ENCODE measurements around the gene VOPP1. TPM values are rescaled to one million over a fixed set of nuclear protein-coding genes. Genes with fewer than 3 reads are reported as not detected.

VOPP1 gene
- total RNA-seq, 1 experiment from 2014 or later = 30.3 TPM

DNA sequence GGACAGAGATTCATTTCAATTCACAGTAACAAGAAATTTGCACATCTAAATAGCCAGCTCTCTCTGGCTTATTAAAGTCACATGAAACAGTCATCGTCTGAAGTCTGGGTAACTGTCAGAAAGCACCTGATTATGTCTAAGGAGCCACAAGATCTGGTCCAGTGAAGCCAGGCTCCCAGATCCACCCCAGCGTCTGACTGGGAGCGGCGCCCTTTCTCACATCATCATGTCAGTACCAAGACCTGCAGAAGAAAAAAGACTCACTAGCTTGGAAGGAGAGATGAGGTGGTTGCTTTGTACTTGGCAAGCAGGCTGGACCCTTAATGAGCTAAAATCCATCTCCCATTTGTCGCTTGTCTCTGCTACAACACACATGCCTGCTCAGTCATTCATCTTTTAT is 58.4 kb downstream of the VOPP1 start:
- Histone ChIP-seq H3K9me3 (ENCODE audit: control insufficient read depth in 1 of 2, insufficient read depth in 1 of 2, low read depth in 1 of 2, low read length in 2 of 2) (no peaks in the 10 kb centered on the region), H3K4me3 (replicated peaks in 1 of 2; ENCODE audit: low read depth in 1 of 2, low read length in 2 of 2) (no peak overlapping the region), H2AFZ (ENCODE audit: low read depth, low read length, poor library complexity, severe bottlenecking) (no peak overlapping the region), H3K9ac (ENCODE audit: low read length) (no peak overlapping the region), H4K20me1 (ENCODE audit: insufficient read depth) (no peaks in the 10 kb centered on the region), H3K79me2 (ENCODE audit: insufficient read depth, low read length) (no peaks in the 10 kb centered on the region), H3K27ac (ENCODE audit: low read depth, low read length) (no peak overlapping the region), H3K27me3 (ENCODE audit: insufficient read depth, low read length) (no peaks in the 10 kb centered on the region), H3K4me2 (ENCODE audit: low read length) (no peak overlapping the region), H3K9me2 (ENCODE audit: insufficient read depth) (no peaks in the 10 kb centered on the region), H3K4me1 (ENCODE audit: control insufficient read depth in 1 of 2, insufficient read depth in 2 of 2, low read length in 2 of 2) (no peaks in the 10 kb centered on the region), H3K36me3 (ENCODE audit: control insufficient read depth in 1 of 2, insufficient read depth in 2 of 2, low read length in 2 of 2) (peaks cover 2 to 3% of the 10 kb centered on the region in 2 experiments; a peak in 1 of 4 replicates)
- no peak for TF ChIP-seq ZFX (IDR thresholded peaks at IDR 0.05)
- TF ChIP-seq EZH2phosphoT487 (IDR thresholded peaks at IDR 0.05; ENCODE audit: borderline replicate concordance) = no peak
- no peak for TF ChIP-seq POLR2AphosphoS5 (IDR thresholded peaks at IDR 0.05; ENCODE audit: low read depth, low read length)
- TF ChIP-seq POLR2A (IDR thresholded peaks at IDR 0.05; ENCODE audit: borderline replicate concordance, extremely low read depth, insufficient read depth, insufficient read length) = no peak
- TF ChIP-seq ELF1 (IDR thresholded peaks at IDR 0.05; ENCODE audit: borderline replicate concordance, low read depth) = no peak
- no peak for TF ChIP-seq RAD21 (IDR thresholded peaks at IDR 0.05; ENCODE audit: low read depth)
- TF ChIP-seq TCF7L2 (IDR thresholded peaks at IDR 0.05; ENCODE audit: borderline replicate concordance, extremely low read depth, insufficient read depth, insufficient read length) = no peak
- TF ChIP-seq FOSL1 (IDR thresholded peaks at IDR 0.05; ENCODE audit: low read depth) = no peak
- intact Hi-C loops (cut with micrococcal nuclease) = no loop called here
- ChIA-PET CTCF (no interaction called here), RAD21 (ENCODE audit: low non-redundant PET in 1 of 2, low total read pairs in 2 of 2, uncharacterized antibody in 2 of 2, unreplicated experiment in 2 of 2) (no interaction called here), POLR2A (no interaction called here)
- no peak for DNase-seq (ENCODE audit: low read depth, low spot score)
- no peak for ATAC-seq
- no TSS peak for BruUV-seq (replicated peaks)

DNA sequence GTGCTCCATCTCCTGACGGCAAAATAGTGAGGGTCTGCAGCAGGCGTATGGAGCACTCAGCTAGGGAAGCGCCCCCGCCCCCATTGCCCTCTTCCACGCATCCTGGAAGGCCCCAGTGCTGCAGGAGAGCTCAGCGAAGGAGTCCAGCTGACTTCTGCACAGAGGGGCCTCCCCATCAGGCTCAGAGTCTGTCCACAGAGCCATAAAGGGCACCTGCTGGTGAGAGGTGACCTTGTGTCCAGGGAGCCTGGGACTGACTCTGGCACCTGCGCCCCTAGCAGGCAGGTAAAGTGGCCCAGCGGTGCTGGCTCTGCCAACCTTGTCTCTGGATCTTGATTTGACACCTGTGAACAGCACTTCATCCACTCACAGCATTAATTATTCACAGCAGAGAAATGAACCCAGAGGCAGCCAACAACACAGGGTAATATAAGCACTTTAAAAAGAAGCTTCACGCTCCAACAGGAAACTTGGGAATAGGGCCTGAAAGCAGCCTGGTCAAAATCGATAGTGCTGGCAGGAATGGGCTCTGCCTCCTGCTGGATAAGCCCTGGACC is 59.6 kb downstream of the VOPP1 start:
- intact Hi-C loops (cut with micrococcal nuclease) = no loop called here
- Histone ChIP-seq H3K4me1 (ENCODE audit: control insufficient read depth in 1 of 2, insufficient read depth in 2 of 2, low read length in 2 of 2) (no peaks in the 10 kb centered on the region), H3K36me3 (ENCODE audit: control insufficient read depth in 1 of 2, insufficient read depth in 2 of 2, low read length in 2 of 2) (0 out of 4 replicates have a peak, but pooled peaks cover 0 to 2% of the 10 kb centered on the region in 2 experiments), H3K9me3 (ENCODE audit: control insufficient read depth in 1 of 2, insufficient read depth in 1 of 2, low read depth in 1 of 2, low read length in 2 of 2) (no peaks in the 10 kb centered on the region), H3K9me2 (ENCODE audit: insufficient read depth) (no peaks in the 10 kb centered on the region), H3K27ac (ENCODE audit: low read depth, low read length) (no peak overlapping the region), H3K27me3 (ENCODE audit: insufficient read depth, low read length) (no peaks in the 10 kb centered on the region), H2AFZ (ENCODE audit: low read depth, low read length, poor library complexity, severe bottlenecking) (no peak overlapping the region), H3K4me2 (ENCODE audit: low read length) (no peak overlapping the region), H3K4me3 (replicated peaks in 1 of 2; ENCODE audit: low read depth in 1 of 2, low read length in 2 of 2) (no peak overlapping the region), H3K79me2 (ENCODE audit: insufficient read depth, low read length) (no peaks in the 10 kb centered on the region), H3K9ac (ENCODE audit: low read length) (no peak overlapping the region), H4K20me1 (ENCODE audit: insufficient read depth) (no peaks in the 10 kb centered on the region)
- ATAC-seq = no peak
- POLR2A ChIA-PET = no interaction called here
- BruUV-seq (replicated peaks) = no TSS peak
- RAD21 ChIA-PET (ENCODE audit: low non-redundant PET in 1 of 2, low total read pairs in 2 of 2, uncharacterized antibody in 2 of 2, unreplicated experiment in 2 of 2) = no interaction called here
- TF ChIP-seq EGR1 (IDR thresholded peaks at IDR 0.05; ENCODE audit: low read depth) (no peak), ELF1 (IDR thresholded peaks at IDR 0.05; ENCODE audit: borderline replicate concordance, low read depth) (no peak), EZH2phosphoT487 (IDR thresholded peaks at IDR 0.05; ENCODE audit: borderline replicate concordance) (no peak), RAD21 (IDR thresholded peaks at IDR 0.05; ENCODE audit: low read depth) (no peak)
- CTCF ChIA-PET = no interaction called here
- DNase-seq (ENCODE audit: low read depth, low spot score) = no peak

Measured in HCT116 (cell line).